Breast epithelium (tissue), 4 donors: Measurements from ENCODE around the gene IGSF21. TPM values are rescaled to one million over a fixed set of nuclear protein-coding genes. Genes with fewer than 3 reads are reported as not detected.

ENCODE experiments used
- DNase-seq, 2 donors: peaks; one replicate each; pipeline ENCODE4 v3.0.0-alpha.2; 2019; ENCODE audit warnings: low spot score in 2 of 2
- H3K27ac ChIP-seq, 2 donors: fragments of 200-600 bp; sonication (generic) in 1 of 2; one replicate each; pipeline ENCODE4 v1.5.1; 2016 to 2019; ENCODE audit warnings: mild to moderate bottlenecking in 1 of 2
- H3K27me3 ChIP-seq, 2 donors: fragments of 200-600 bp; sonication (generic) in 1 of 2; one replicate each; pipeline versions ENCODE4 v1.5.1 to v1.6.0; 2017 to 2019; ENCODE audit warnings: control low read depth in 1 of 2, mild to moderate bottlenecking in 1 of 2
- H3K36me3 ChIP-seq: fragments of 200-600 bp; one replicate; pipeline ENCODE4 v1.5.1; 2019
- H3K4me1 ChIP-seq, 2 donors: fragments of 200-600 bp; sonication (generic); one replicate each; pipeline ENCODE4 v1.5.1; 2016 to 2019; ENCODE audit warnings: control low read depth in 1 of 2
- H3K4me3 ChIP-seq, 3 donors: fragments of 200-600 bp; sonication (generic); 1 replicate in 2 of 3; 2 replicates in 1 of 3; pipeline ENCODE4 v1.5.1; 2016 to 2019; ENCODE audit warnings: mild to moderate bottlenecking in 3 of 3, moderate library complexity in 2 of 3
- H3K9me3 ChIP-seq, 2 donors: fragments of 200-600 bp; sonication (generic) in 1 of 2; one replicate each; pipeline ENCODE4 v1.5.1; 2016 to 2019; ENCODE audit warnings: control low read depth in 1 of 2
- POLR2A ChIP-seq: fragments of 450-650 bp; IDR thresholded peaks from one replicate; pipeline ENCODE4 v1.6.1; 2016; ENCODE audit warnings: antibody characterized with exemption, mild to moderate bottlenecking, moderate library complexity
- POLR2AphosphoS5 ChIP-seq, 3 donors: sonication (generic); formaldehyde crosslinking; IDR thresholded peaks; one replicate each; pipeline ENCODE4 v1.6.1; 2017; ENCODE audit warnings: antibody characterized with exemption in 3 of 3
- intact Hi-C: fragments of 100-400 bp; cut with DNase I; formaldehyde crosslinking; loops from one replicate; pipeline ENCODE4 v1.15.1; 2023; ENCODE audit warnings: low total_unique reads
- total RNA-seq, 3 donors: library from RNA; depleted of rRNA; stranded (reverse); fragments of >200 nt; gene quantifications; one replicate each; pipeline ENCODE4 v1.1.0, GENCODE V29; 2016
- TF ChIP-seq, protein P1 (sequence below), 3 donors: fragments of 450-650 bp; IDR thresholded peaks; one replicate each; pipeline ENCODE4 v1.5.1; 2016 to 2017; ENCODE audit warnings: antibody characterized with exemption in 3 of 3, mild to moderate bottlenecking in 3 of 3, moderate library complexity in 3 of 3

The IGSF21 gene
- total RNA-seq, 3 donors from 2014 or later: 4.8 to 9.5 (median 4.8) TPM

DNA sequence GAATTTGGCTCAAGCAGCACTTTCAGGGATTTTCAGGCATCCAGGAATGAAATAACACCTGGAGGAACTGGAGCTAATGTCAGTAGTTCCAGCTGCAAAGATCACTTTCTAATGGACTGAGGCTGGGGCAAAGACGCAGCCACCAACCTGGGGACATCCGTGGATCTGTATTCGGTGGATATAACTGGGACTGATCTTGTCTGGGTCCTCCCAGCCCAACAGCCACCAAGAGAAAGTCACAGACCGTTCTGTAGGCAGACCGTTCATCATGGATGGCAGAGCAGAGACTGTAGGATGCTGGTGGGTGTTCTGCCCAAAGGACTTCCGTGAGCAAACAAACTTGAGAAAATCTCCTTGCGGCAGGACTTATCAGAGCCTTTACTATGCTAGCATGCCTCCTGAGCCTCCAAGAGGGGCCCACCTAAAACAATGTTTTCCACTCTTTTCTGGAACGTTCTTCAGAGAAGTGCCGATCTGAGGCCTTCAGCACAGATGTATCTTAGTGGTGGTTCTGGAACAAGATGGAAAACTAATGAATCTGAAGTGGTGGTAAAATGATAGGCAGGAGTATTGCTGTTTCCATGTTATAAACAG, 287.1 kb downstream of the IGSF21 start:
- Histone ChIP-seq H3K4me3 (no peak overlapping the region), H3K27ac (no peak overlapping the region), H3K4me1 (no peaks in the 10 kb centered on the region), H3K9me3 (no peaks in the 10 kb centered on the region), H3K27me3 (peaks cover 0 to 12% of the 10 kb centered on the region in 2 donors), H3K36me3 (no peaks in the 10 kb centered on the region)
- DNase-seq: no peak
- intact Hi-C loops: no loop called here
- TF ChIP-seq, protein P1, sequence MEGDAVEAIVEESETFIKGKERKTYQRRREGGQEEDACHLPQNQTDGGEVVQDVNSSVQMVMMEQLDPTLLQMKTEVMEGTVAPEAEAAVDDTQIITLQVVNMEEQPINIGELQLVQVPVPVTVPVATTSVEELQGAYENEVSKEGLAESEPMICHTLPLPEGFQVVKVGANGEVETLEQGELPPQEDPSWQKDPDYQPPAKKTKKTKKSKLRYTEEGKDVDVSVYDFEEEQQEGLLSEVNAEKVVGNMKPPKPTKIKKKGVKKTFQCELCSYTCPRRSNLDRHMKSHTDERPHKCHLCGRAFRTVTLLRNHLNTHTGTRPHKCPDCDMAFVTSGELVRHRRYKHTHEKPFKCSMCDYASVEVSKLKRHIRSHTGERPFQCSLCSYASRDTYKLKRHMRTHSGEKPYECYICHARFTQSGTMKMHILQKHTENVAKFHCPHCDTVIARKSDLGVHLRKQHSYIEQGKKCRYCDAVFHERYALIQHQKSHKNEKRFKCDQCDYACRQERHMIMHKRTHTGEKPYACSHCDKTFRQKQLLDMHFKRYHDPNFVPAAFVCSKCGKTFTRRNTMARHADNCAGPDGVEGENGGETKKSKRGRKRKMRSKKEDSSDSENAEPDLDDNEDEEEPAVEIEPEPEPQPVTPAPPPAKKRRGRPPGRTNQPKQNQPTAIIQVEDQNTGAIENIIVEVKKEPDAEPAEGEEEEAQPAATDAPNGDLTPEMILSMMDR (IDR thresholded peaks at IDR 0.05): no peak
- TF ChIP-seq POLR2AphosphoS5 (IDR thresholded peaks at IDR 0.05) (no peak), POLR2A (no peak)

GRCh38 chr1:18396247-18396980, 288.8 kb downstream of the IGSF21 start:
- no peak for DNase-seq
- H3K27ac ChIP-seq: no peak overlapping the region
- no peaks in the 10 kb centered on the region for H3K9me3 ChIP-seq
- no peak overlapping the region for H3K4me3 ChIP-seq
- intact Hi-C loops: no loop called here
- H3K36me3 ChIP-seq: no peaks in the 10 kb centered on the region
- peaks cover 0 to 12% of the 10 kb centered on the region in 2 donors for H3K27me3 ChIP-seq
- no peaks in the 10 kb centered on the region for H3K4me1 ChIP-seq
- TF ChIP-seq POLR2AphosphoS5 (IDR thresholded peaks at IDR 0.05) (no peak), POLR2A (no peak)
- TF ChIP-seq, protein P1 (IDR thresholded peaks at IDR 0.05): no peak

DNA sequence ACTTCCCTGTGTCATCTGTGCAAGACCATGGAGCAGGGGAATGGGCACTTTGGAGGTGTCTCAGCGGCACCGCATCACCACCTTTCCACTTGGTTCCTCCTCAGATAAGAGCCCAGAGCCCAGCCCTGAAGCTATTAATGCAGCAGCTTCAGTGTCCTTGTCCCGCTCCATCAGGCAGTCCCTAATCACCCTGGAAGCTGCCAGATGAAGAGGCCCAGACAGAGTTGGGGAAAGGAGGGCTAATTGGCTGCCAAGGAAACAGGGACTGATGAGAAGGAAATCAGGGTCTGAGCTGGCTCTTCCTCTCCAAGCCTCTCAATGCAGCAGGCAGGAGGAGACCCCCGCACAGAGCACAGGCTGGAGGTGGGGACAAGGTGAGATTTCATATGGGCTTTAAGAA, 290.0 kb downstream of the IGSF21 start:
- H3K27me3 ChIP-seq: peaks cover 0 to 12% of the 10 kb centered on the region in 2 donors
- TF ChIP-seq POLR2A (no peak), POLR2AphosphoS5 (IDR thresholded peaks at IDR 0.05) (no peak)
- TF ChIP-seq, protein P1 (IDR thresholded peaks at IDR 0.05): no peak
- intact Hi-C loops: no loop called here

GRCh38 chr1:18398791-18399530, 291.4 kb downstream of the IGSF21 start:
- intact Hi-C loops: no loop called here
- no peaks in the 10 kb centered on the region for H3K9me3 ChIP-seq
- peaks cover 0 to 11% of the 10 kb centered on the region in 2 donors for H3K27me3 ChIP-seq
- H3K4me3 ChIP-seq: no peak overlapping the region
- no peak for DNase-seq
- H3K36me3 ChIP-seq: no peaks in the 10 kb centered on the region
- no peak overlapping the region for H3K27ac ChIP-seq
- TF ChIP-seq POLR2A (no peak), POLR2AphosphoS5 (IDR thresholded peaks at IDR 0.05) (no peak)
- TF ChIP-seq, protein P1 (IDR thresholded peaks at IDR 0.05): no peak
- H3K4me1 ChIP-seq: no peaks in the 10 kb centered on the region

More for the DNA sequence above, 290.0 kb downstream of the IGSF21 start:
- Histone ChIP-seq H3K36me3 (no peaks in the 10 kb centered on the region), H3K9me3 (no peaks in the 10 kb centered on the region), H3K27ac (no peak overlapping the region), H3K4me3 (no peak overlapping the region), H3K4me1 (no peaks in the 10 kb centered on the region)
- no peak for DNase-seq
